ENCODE results near the gene VPS51.

The VPS51 gene

DNA sequence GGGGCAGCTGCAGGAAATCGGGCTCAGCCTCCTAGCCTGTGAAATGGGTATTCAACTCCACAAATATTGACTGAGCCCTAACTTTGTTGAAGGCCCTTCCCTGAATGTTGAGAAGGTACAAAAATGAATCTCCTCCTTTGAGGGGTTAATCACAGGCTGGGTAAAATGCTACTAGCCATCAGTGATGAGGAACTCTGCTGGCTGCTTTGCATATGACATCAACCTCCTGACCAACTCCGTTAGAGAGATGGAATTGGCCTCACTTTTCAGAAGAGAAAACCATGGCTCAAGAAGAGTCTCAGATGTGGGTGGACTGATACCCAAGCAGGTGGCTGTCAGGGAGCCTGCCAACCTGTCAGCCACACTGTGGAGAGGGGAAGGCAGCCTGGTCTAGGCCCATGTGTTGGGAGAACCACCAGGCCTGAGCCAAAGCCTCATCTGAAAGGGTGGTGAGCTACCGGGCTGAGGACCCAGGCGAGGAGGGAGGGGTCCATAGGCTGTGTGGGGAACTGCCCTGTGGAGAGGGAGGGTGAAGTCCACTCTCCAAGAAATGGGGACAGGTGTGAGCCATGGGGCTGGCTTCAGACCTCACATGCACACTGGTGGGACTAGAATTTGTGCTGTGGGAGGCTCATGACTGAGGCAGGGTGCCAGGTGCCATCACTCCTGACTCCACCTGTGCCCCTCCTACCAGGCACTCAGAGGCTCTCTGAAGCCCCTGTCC lies 23.9 kb upstream of the VPS51 start:
- Histone ChIP-seq H3K9me3 (ENCODE audit: control insufficient read depth in 1 of 2, low read length in 2 of 2) (no peaks in the 10 kb centered on the region), H3K36me3 (ENCODE audit: control insufficient read depth in 1 of 2, insufficient read depth in 2 of 2, low read length in 2 of 2) (no peaks in the 10 kb centered on the region), H3K27me3 (ENCODE audit: control insufficient read depth in 1 of 2, insufficient read depth in 2 of 2, low read length in 2 of 2) (no peaks in the 10 kb centered on the region), H3K9ac (ENCODE audit: low read depth in 1 of 2, low read length in 2 of 2) (no peak overlapping the region), H3K27ac (ENCODE audit: low read depth, low read length) (no peak overlapping the region), H3K4me3 (ENCODE audit: low read depth in 1 of 2, low read length in 2 of 2) (no peak overlapping the region), H3K4me1 (ENCODE audit: control insufficient read depth in 1 of 2, insufficient read depth in 2 of 2, low read length in 2 of 2) (no peaks in the 10 kb centered on the region)

DNA sequence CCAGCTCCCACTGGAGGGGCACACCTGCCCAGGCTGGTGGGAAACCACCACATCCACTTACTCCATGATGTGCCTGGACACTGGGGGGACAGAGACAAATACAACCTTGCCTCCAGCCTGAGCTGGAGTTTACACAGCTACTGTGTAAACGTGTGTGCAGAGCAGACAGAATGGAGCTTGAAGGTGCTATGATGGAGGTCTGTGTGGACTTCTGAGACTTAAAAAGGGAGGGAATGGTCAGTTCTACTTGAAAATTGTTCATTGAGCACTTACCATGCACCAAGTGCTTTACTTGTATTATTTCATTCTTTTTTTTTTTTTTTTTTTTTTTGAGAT lies 23.4 kb upstream of the VPS51 start:
- no peak overlapping the region for H3K9ac ChIP-seq (ENCODE audit: low read depth in 1 of 2, low read length in 2 of 2)
- no peaks in the 10 kb centered on the region for H3K27me3 ChIP-seq (ENCODE audit: control insufficient read depth in 1 of 2, insufficient read depth in 2 of 2, low read length in 2 of 2)
- peaks cover 0 to under 1% of the 10 kb centered on the region in 2 donors for H3K4me1 ChIP-seq (ENCODE audit: control insufficient read depth in 1 of 2, insufficient read depth in 2 of 2, low read length in 2 of 2)

DNA sequence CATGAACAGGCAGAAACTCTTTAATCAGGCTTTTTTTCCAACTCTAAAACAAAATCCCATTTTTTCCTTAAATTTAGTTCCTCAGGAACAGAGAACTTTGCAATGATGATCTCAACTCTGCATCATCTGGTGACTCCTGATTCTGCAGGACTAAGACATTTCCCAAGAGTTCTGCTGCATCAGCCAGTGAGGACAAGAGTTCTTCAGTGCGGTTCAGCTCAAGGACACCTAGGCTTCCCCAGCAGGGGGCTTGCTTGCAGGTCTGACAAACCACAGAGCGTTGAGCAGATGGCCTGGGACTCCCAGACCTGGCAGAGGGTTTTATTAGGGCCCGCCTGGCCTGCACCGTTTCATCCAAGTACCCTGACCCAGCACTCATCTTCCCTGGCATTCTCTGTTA lies 18.6 kb upstream of the VPS51 start:
- Histone ChIP-seq H3K27me3 (ENCODE audit: control insufficient read depth in 1 of 2, insufficient read depth in 2 of 2, low read length in 2 of 2) (no peaks in the 10 kb centered on the region), H3K9me3 (ENCODE audit: control insufficient read depth in 1 of 2, low read length in 2 of 2) (no peaks in the 10 kb centered on the region)

More for the DNA sequence above, 23.4 kb upstream of the VPS51 start:
- Histone ChIP-seq H3K36me3 (ENCODE audit: control insufficient read depth in 1 of 2, insufficient read depth in 2 of 2, low read length in 2 of 2) (no peaks in the 10 kb centered on the region), H3K4me3 (ENCODE audit: low read depth in 1 of 2, low read length in 2 of 2) (no peak overlapping the region), H3K27ac (ENCODE audit: low read depth, low read length) (no peak overlapping the region), H3K9me3 (ENCODE audit: control insufficient read depth in 1 of 2, low read length in 2 of 2) (no peaks in the 10 kb centered on the region)

DNA sequence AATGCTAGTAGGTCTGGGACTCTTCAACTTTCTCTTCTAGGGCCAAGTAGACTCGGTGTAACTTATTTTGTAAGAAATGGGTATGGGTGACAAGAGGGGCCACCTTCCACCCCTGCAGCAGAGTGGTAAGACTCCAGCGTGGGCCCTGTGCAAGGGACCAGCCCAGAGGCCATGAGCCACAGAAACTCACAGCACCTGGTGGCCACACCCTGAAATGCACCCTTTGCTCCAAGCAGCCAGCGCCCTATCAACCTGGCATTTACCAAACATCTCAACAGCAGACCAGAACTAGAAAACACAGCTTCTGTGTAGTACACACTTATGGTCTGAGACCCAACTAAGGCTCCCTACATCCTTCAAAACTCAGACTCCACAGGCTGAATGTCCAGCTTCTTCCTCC lies 17.9 kb upstream of the VPS51 start:
- H3K36me3 ChIP-seq (ENCODE audit: control insufficient read depth in 1 of 2, insufficient read depth in 2 of 2, low read length in 2 of 2): peaks cover 0 to 3% of the 10 kb centered on the region in 2 donors
- no peaks in the 10 kb centered on the region for H3K27me3 ChIP-seq (ENCODE audit: control insufficient read depth in 1 of 2, insufficient read depth in 2 of 2, low read length in 2 of 2)
- no peaks in the 10 kb centered on the region for H3K9me3 ChIP-seq (ENCODE audit: control insufficient read depth in 1 of 2, low read length in 2 of 2)
- peaks cover 16 to 19% of the 10 kb centered on the region in 2 donors for H3K4me1 ChIP-seq (ENCODE audit: control insufficient read depth in 1 of 2, insufficient read depth in 2 of 2, low read length in 2 of 2)
- H3K4me3 ChIP-seq (ENCODE audit: low read depth in 1 of 2, low read length in 2 of 2): peak overlapping the region in 1 of 2 donors; percentile 25
- H3K27ac ChIP-seq (ENCODE audit: low read depth, low read length): no peak overlapping the region
- H3K9ac ChIP-seq (ENCODE audit: low read depth in 1 of 2, low read length in 2 of 2): peak overlapping the region; percentile 54

More for the DNA sequence above, 18.6 kb upstream of the VPS51 start:
- Histone ChIP-seq H3K4me1 (ENCODE audit: control insufficient read depth in 1 of 2, insufficient read depth in 2 of 2, low read length in 2 of 2) (peaks cover 10 to 15% of the 10 kb centered on the region in 2 donors), H3K27ac (ENCODE audit: low read depth, low read length) (no peak overlapping the region), H3K4me3 (ENCODE audit: low read depth in 1 of 2, low read length in 2 of 2) (no peak overlapping the region), H3K36me3 (ENCODE audit: control insufficient read depth in 1 of 2, insufficient read depth in 2 of 2, low read length in 2 of 2) (peaks cover 0 to 3% of the 10 kb centered on the region in 2 donors), H3K9ac (ENCODE audit: low read depth in 1 of 2, low read length in 2 of 2) (no peak overlapping the region)

DNA sequence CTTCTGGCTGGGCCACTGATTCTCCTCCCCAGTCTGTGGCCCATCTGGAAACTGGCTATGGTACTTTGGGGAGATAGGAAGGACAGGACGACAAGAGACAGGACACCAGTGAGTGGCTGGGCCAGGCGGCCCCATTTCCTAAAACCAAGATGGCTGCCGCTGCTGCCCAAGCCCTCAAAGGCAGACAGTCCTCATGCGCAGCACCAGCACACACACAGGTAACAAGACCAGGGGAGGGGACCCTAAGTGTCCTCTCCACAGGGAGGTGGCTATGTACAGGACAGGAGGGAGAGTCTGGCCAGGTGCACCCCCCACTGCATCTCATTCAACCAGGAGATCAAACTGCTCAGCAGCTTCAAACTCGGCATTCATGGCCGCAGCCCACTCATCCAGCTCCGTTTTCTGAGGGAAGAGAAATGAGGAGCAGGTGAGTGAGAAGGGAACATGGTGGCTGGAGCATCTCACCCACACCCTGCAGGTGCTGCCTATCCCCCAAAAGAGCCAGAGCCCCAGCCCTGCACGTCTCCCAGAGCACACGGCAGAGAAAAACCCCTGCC lies 17.1 kb upstream of the VPS51 start:
- no peaks in the 10 kb centered on the region for H3K27me3 ChIP-seq (ENCODE audit: control insufficient read depth in 1 of 2, insufficient read depth in 2 of 2, low read length in 2 of 2)
- no peak overlapping the region for H3K27ac ChIP-seq (ENCODE audit: low read depth, low read length)
- H3K4me1 ChIP-seq (ENCODE audit: control insufficient read depth in 1 of 2, insufficient read depth in 2 of 2, low read length in 2 of 2): peaks cover 22 to 24% of the 10 kb centered on the region in 2 donors
- H3K9me3 ChIP-seq (ENCODE audit: control insufficient read depth in 1 of 2, low read length in 2 of 2): no peaks in the 10 kb centered on the region
- H3K4me3 ChIP-seq (ENCODE audit: low read depth in 1 of 2, low read length in 2 of 2): peak overlapping the region in 1 of 2 donors; percentile 25
- peaks cover 0 to 3% of the 10 kb centered on the region in 2 donors for H3K36me3 ChIP-seq (ENCODE audit: control insufficient read depth in 1 of 2, insufficient read depth in 2 of 2, low read length in 2 of 2)
- H3K9ac ChIP-seq (ENCODE audit: low read depth in 1 of 2, low read length in 2 of 2): peak overlapping the region; percentile 54

DNA sequence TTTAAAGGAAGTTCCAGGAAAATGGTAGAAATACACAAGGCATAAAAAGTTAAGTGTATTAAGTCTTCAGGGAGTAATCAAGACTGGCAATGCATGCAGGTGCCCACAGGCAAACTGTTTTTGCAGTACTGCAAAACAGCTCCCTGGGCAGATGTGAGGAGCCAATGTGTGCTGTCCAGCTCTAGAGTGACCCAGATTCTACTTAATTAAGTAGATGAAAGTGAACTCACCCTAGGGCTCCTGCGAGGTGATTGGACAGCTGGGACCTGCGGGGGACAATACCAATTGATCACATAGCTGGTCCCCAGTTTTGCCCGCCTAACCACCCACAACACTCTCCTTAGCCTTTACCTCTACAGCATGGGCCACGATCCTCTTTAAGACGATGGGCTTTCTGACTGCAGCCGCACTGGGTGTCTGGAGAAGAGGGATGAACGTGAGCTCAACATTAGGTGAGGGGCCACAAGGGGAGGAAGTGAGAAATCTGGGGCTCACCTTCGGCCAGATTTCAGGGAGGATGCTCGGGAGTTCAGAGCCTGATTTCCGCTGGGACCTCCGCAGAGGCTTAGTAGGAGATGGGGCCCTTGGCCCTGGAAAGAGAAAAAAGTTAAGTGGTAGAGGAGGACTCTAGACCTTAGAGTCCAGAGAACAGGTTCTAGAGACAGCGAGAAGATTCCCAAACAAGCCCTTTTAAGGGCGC lies 12.7 kb upstream of the VPS51 start:
- Histone ChIP-seq H3K9me3 (ENCODE audit: control insufficient read depth in 1 of 2, low read length in 2 of 2) (no peaks in the 10 kb centered on the region), H3K27ac (ENCODE audit: low read depth, low read length) (no peak overlapping the region), H3K27me3 (ENCODE audit: control insufficient read depth in 1 of 2, insufficient read depth in 2 of 2, low read length in 2 of 2) (no peaks in the 10 kb centered on the region), H3K4me3 (ENCODE audit: low read depth in 1 of 2, low read length in 2 of 2) (peak overlapping the region; percentile 85 to 99), H3K36me3 (ENCODE audit: control insufficient read depth in 1 of 2, insufficient read depth in 2 of 2, low read length in 2 of 2) (peaks cover 22 to 33% of the 10 kb centered on the region in 2 donors), H3K4me1 (ENCODE audit: control insufficient read depth in 1 of 2, insufficient read depth in 2 of 2, low read length in 2 of 2) (peaks cover 30% of the 10 kb centered on the region in 2 donors), H3K9ac (ENCODE audit: low read depth in 1 of 2, low read length in 2 of 2) (peak overlapping the region; percentile 35 to 96)

DNA sequence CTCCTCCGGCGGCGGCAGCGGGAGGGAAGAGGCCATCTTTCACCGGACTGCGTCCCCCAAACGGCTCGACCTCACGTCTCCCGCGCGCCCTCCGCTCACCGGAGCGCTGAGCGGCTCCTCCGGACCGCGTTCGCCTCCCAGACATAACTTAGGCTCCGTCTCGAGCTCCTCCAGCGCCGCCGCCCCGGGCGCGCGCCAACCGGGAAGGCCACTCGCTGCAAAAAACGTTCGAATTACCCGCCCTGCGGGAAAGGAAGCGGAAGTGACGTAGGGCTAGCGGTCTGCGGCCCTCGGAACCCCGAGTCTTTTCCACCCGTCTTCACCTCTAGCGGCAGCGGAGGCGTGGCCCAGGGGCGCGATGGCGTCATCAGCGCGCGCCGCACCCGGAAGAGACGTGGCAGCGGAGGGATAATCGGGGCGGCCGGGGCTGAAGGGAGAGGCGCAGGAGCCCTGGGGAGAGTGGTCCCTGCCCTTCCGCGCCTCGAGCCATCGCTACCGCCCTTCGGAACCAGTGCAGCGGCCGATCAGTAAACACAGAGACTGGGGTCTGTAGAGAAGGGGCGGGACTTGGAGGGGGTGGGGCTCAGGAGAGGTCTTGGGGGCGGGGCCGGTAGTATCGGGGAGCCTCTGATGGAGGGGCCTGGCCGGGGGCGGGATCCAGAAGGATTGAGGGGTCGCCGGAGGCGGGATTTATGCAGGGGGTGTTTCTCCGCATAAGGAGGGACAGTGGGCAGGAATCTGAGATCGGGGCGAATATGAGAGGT lies 12.0 kb upstream of the VPS51 start, which contains the start of the genes CDCA5 and ZFPL1:
Gene CDCA5, minus strand, starts transcription at position 207 of the 764 bp plus-strand sequence. Its CDS starts 62 bp downstream, at position 145.
Gene ZFPL1, plus strand, starts transcription at position 389 of the 764 bp plus-strand sequence. CDS start 477 bp downstream, outside the sequence.
- peak within 1 kb of the TSS; percentile 97 for H3K27ac ChIP-seq (ENCODE audit: low read depth, low read length)
- H3K9me3 ChIP-seq (ENCODE audit: control insufficient read depth in 1 of 2, low read length in 2 of 2): no peaks in the 10 kb centered on the region
- no peaks in the 10 kb centered on the region for H3K27me3 ChIP-seq (ENCODE audit: control insufficient read depth in 1 of 2, insufficient read depth in 2 of 2, low read length in 2 of 2)
- peaks cover 22 to 40% of the 10 kb centered on the region in 2 donors for H3K36me3 ChIP-seq (ENCODE audit: control insufficient read depth in 1 of 2, insufficient read depth in 2 of 2, low read length in 2 of 2)
- H3K4me3 ChIP-seq (ENCODE audit: low read depth in 1 of 2, low read length in 2 of 2): peak within 1 kb of the TSS; percentile 85 to 99
- peak within 1 kb of the TSS; percentile 82 to 96 for H3K9ac ChIP-seq (ENCODE audit: low read depth in 1 of 2, low read length in 2 of 2)
- H3K4me1 ChIP-seq (ENCODE audit: control insufficient read depth in 1 of 2, insufficient read depth in 2 of 2, low read length in 2 of 2): peaks cover 23 to 25% of the 10 kb centered on the region in 2 donors

DNA sequence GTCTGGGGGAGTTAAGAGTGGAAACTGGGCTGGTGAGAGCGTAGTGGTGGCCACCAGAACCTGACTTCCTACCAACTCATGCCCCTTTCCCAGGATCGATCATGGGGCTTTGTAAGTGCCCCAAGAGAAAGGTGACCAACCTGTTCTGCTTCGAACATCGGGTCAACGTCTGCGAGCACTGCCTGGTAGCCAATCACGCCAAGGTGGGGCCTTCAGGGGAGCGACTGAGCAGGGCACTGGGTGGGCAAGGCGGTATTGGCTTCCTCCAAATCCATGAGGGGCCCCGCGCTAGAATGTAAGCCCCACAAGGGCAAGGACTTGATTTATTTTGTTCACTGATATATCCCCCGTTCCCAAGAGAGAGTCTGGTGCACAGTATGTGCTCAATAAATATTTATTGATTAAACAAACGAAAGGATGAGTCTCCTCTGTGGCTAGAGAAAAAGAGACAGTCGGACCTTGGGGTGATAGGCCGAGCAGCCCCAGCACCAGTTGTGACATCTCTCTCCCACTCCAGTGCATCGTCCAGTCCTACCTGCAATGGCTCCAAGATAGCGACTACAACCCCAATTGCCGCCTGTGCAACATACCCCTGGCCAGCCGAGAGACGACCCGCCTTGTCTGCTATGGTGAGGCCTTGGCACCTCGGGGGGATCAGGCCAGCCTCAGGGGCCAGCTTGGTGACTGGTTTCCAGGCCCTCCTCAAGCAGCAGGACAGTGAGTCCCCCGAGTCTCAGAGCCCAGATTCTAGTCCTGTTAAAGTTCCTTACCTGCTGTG lies 11.2 kb upstream of the VPS51 start:
- Histone ChIP-seq H3K9ac (ENCODE audit: low read depth in 1 of 2, low read length in 2 of 2) (peak overlapping the region; percentile 82 to 96), H3K4me3 (ENCODE audit: low read depth in 1 of 2, low read length in 2 of 2) (peak overlapping the region; percentile 85 to 99), H3K36me3 (ENCODE audit: control insufficient read depth in 1 of 2, insufficient read depth in 2 of 2, low read length in 2 of 2) (peaks cover 22 to 48% of the 10 kb centered on the region in 2 donors), H3K27ac (ENCODE audit: low read depth, low read length) (peak overlapping the region; percentile 97), H3K27me3 (ENCODE audit: control insufficient read depth in 1 of 2, insufficient read depth in 2 of 2, low read length in 2 of 2) (no peaks in the 10 kb centered on the region), H3K9me3 (ENCODE audit: control insufficient read depth in 1 of 2, low read length in 2 of 2) (no peaks in the 10 kb centered on the region), H3K4me1 (ENCODE audit: control insufficient read depth in 1 of 2, insufficient read depth in 2 of 2, low read length in 2 of 2) (peaks cover 22 to 25% of the 10 kb centered on the region in 2 donors)

DNA sequence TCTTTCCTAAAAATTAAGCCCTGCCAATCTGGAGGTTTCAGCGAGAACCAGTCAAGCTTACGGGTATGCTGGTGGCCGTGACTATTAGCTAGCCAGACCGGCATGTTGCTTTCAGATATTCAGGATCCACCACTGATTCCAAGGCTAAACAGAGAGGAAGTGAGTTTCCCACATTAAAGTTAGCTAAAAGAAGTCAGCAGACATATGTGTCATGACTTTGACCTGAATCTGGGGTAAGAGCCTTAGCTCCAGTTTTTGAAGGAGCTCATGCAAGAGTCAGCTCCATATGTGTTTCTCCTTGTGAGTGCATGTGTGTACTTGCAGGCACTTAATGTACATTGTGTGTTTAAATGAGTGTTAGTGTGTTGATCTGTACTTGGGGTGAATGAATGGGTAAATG lies 10.6 kb upstream of the VPS51 start:
- no peaks in the 10 kb centered on the region for H3K9me3 ChIP-seq (ENCODE audit: control insufficient read depth in 1 of 2, low read length in 2 of 2)
- H3K4me3 ChIP-seq (ENCODE audit: low read depth in 1 of 2, low read length in 2 of 2): no peak overlapping the region
- no peak overlapping the region for H3K27ac ChIP-seq (ENCODE audit: low read depth, low read length)
- H3K4me1 ChIP-seq (ENCODE audit: control insufficient read depth in 1 of 2, insufficient read depth in 2 of 2, low read length in 2 of 2): peaks cover 22 to 25% of the 10 kb centered on the region in 2 donors
- no peaks in the 10 kb centered on the region for H3K27me3 ChIP-seq (ENCODE audit: control insufficient read depth in 1 of 2, insufficient read depth in 2 of 2, low read length in 2 of 2)
- peak overlapping the region in 1 of 2 donors; percentile 96 for H3K9ac ChIP-seq (ENCODE audit: low read depth in 1 of 2, low read length in 2 of 2)
- peaks cover 22 to 46% of the 10 kb centered on the region in 2 donors for H3K36me3 ChIP-seq (ENCODE audit: control insufficient read depth in 1 of 2, insufficient read depth in 2 of 2, low read length in 2 of 2)

All from duodenal mucosa (tissue), 2 donors.